Posterior cingulate gyrus (tissue), 11 donors: ENCODE results near the gene UACA.

ENCODE experiments used
- DNase-seq, 10 donors: peaks; one replicate each; pipeline versions ENCODE4 v3.0.0 to v3.0.0-alpha.2; 2020 to 2021; ENCODE audit warnings: mixed read lengths in 3 of 10
- intact Hi-C: fragments of 100-400 bp; cut with DNase I; formaldehyde crosslinking; loops from one replicate; pipeline ENCODE4 v1.15.1; 2023

The UACA gene

DNA sequence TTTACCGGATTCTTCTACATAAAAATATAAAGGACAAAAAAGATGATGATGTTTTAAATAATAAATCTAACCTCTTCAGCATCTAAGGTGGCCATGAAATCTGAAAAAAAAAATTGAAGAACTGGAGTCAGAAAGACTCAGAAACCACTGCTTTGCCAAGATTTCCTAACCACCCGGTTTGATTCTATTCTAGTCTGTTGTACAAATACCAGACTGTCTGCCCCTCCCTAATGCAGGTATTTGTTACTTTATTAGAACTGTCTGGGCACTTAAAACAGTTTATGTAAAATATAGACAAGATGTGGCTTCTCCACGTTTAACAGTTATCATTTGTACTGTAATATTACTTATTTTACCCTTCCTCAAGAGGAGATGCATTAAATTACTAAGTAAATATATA is 48.8 kb downstream of the UACA start:
- intact Hi-C loops: no loop called here

DNA sequence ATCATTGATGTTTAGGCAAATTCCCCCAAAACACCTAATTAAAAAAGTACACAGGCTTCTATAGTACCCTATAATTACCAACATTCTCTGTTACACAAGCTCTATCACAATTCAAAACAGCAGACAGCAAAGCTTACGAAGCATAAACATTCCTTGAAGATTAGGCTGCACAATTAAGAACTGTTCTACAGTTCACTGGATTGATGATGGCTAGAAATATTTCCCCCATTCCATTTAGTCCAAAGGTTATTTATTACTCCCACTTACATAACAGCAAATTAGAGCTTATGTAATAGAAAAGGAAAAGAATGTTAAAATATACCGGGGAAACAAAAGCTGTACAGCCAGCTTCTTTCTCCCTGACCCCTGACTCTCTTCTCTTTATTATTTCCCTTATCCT is 49.3 kb downstream of the UACA start:
- intact Hi-C loops: no loop called here
- DNase-seq: no peak

More for the DNA sequence above, 48.8 kb downstream of the UACA start:
- DNase-seq: no peak

DNA sequence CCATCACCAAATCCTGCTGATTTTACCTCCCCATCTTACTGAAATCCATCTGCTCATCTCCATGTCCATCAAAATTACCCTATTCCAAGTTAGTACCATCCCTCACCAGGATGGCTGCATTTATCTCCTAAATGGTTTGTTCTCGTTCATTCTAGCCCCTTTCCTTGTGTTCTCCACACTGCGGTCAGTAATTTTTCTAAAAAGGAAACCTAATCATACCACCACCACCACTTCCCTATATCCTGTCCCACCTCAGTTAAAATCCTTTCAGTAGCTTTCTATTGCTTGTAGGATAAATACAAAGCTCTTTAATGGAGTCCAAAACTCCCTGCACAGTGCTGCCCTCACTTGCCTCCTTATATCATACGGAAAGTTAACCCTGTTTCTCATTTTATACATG is 51.1 kb downstream of the UACA start:
- intact Hi-C loops: no loop called here
- DNase-seq: no peak

DNA sequence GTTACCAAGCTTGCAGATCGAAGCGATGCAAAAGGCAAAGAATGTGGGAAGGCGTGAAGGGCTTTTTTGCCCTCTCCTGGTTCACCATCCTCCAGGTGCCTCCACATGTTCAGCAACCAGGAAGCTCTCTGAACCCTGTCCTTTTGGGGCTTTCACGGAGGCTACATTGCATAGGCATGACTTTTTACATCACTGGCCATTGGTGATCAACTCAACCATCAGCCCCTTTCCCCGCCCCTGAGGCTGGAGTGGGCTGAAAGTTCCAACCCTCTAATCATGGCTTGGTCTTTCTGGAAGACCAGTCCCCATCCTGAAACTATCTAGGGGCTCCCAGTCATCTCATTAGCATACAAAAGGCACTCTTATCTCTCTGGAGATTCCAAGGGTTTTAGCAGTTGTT is 52.6 kb downstream of the UACA start:
- no peak for DNase-seq
- intact Hi-C loops: no loop called here

DNA sequence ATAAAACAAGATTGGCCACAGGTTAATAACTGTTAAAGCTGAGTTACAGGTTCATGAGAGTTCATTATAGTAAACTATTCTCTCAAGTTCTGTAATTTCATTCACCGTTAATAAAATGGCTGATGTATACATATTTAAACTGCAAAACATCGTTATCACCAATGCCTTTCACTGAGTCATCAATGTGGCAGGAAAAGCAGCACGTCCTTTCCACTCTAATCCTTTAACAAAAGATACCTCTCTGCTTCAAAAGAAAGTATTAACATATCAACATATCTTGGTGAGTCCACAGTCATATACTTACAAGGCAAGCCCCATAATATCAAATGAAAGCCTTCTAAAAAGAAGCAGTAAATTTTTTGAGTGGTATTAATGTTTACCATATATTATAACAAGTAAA is 54.5 kb downstream of the UACA start:
- no peak for DNase-seq
- intact Hi-C loops: no loop called here

DNA sequence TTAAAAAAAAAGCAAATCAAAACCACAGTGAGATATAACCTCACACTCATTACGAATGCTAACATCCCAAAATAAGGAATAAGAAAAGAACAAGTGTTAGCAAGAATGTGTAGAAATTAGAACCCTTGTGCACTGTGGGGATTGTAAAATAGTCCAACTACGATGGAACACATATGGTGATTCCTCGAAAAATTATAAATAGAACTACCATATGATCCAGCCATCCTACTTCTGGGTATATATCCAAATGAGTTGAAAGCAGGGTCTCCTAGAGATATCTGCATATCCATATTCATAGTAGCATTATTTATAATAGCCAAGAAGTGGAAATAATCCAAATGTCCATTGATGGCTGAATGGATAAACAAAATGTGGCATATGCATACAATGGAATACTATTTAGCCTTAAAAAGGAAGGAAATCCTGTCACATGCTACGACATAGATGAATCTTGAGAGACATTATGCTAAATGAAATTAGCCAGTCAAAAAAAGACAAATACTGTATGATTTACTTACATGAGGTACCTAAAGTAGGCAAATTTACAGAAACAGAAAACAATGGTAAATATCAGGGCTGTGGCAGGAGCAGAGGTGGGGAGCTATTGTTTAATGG is 55.6 kb downstream of the UACA start:
- no peak for DNase-seq
- intact Hi-C loops: no loop called here

DNA sequence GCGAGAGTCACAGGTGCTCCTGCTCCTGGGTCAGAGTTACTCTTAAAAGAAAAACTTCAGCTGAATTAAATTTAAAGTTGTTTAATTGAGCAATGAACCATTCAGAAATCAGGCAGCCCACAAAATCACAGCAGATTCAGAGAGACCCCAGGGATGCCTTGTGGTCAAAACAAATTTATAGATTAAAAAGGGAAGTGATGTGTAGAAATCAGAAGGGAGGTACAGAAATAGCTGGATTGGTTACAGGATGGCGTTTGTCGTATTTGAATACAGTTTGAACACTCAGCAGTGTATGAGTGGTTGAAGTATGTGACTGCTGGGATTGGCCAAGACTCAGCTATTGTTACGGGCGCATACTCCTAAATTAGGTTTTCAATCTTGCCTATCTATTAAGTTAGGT is 58.6 kb downstream of the UACA start:
- no peak for DNase-seq
- intact Hi-C loops: no loop called here

DNA sequence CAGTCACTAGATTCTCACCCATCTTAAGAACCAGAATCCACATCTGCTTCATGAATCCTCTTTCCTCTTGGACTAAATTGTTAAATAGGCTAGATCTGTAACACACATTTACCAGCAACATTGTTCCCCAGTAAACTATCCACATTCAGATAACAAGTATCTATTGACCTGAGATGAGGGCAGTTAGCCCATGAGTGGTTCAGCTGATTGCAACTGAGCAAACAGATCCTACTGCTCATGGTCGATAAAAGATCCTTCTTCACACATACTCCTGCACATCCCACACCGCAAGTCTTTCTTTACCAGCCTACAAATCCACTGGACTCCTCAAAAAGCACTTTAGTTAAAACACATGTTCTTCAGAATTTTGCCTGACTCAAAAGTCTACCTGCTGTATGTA is 59.2 kb downstream of the UACA start:
- intact Hi-C loops: no loop called here

DNA sequence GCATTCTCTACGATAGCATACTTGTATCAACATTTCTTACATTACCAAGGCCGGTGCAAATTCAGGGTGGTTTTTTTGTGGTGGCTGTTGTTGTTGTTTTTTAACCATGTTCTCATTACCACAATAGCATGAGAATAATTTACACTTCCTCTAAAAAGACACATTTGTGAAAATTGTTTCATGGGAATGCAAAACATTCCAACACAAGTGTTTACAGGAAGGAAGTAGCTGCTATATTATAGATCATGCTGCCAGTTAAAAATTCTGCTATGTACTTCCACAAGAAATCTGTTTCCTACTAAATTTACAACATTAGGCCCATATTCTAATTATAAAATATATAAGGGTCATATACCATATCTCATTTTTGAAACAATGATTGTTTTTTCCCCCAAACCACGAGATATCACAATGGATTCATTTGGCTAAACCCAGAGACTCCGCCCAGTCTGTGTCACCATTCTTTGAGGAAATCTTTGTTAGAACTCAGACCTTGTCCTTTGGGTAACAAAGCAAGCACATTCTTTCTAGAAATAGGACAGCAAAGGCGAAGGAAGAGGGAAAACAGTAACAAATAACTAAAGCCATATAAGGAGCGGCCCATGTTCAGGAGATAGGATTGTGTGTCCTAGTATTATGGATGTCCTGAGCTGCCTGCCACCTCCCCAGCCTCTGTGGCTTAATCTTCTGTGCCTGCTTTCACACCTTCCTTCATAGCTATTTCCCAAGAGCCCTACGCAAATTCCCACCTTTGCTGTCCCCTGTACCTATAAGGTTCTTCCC is 60.1 kb downstream of the UACA start:
- DNase-seq: no peak
- intact Hi-C loops: no loop called here

More for the DNA sequence above, 59.2 kb downstream of the UACA start:
- no peak for DNase-seq

DNA sequence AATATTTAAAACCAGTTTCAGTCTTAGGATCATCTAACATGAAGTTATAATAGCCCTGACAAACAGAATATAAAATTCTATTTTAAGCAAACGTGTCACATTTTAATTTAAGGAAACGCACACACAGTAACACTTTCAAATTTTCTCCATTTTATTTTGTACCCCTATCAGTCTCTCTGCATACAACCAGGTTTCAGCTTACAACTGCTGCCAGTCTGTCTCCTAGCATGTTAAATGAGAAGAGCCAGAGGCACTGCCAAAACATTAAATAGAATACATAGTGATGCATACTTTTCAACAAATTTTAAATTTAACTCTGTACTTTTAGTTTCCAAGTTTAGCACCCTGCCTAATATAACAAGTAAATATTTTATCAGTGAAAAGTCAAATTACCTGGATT is 60.8 kb downstream of the UACA start:
- DNase-seq: no peak
- intact Hi-C loops: no loop called here

DNA sequence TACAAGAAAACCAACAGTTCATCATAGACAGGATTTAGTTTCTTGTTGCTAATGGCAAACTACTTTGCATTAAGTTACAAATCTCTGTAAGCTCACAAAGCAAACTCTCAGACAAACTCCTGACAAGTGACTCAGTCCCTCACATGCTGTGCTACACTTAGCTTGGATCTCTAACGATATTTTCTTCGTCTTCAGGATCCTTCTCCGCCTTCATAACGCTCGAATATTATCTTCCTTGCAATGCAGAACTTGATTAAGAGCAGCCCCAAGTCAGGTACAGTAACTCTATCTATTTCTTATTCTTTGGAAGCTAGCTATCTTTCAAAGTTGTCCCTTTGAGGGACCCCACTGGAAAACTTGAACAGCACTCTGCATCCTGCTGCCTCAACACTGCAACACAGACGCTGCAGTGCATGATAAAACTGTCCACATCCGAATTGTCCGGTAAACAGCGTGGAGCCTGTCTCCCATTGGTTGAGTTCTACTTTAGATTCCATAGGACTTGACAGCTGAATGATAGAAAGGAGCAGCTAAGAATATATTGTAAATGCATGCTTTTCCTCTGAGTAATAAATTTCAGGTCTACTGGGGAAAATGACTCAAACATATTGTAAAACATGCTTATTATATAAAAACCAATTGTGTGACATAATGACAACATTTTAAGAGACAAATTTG is 61.3 kb downstream of the UACA start:
- peak in 1 of 10 donors; percentile 26 for DNase-seq
- intact Hi-C loops: no loop called here

DNA sequence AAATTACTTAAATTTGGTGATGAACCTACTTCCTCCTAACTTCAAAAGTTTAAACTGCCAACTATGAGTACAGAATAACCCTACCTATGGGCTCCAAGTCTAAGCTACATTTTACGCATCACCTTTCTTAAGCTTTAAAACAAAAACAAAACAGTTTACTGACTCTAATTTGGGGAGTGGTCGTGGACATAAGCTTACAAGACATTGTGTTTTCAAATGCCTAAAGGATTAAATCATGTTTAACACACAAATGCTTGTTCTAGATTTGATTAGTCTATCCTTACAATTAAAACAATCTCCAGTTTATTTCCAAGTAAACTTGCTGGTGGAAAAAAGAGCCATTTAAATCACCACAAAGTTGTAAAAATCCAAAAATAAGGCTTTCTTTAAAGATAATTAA is 62.2 kb downstream of the UACA start:
- intact Hi-C loops: no loop called here
- DNase-seq: no peak

DNA sequence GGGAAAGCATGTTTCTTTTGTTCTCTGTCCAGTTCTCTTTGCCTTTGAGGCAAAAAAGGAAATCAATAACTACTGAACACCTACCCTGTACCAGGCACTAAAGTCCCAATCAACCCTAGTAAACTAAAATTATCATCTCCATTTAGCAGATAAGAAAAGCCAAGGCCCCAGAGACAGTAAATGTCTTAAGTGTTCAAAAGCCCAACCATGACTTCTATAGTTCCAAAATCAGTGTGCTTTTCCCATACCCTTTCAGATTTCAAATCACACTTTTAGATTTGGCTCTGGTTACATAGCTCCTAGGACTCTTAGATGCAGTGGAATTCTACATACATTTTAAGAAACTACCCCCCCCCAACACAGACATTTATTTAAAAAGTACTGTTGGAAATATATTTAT is 63.5 kb downstream of the UACA start:
- DNase-seq: no peak
- intact Hi-C loops: no loop called here

DNA sequence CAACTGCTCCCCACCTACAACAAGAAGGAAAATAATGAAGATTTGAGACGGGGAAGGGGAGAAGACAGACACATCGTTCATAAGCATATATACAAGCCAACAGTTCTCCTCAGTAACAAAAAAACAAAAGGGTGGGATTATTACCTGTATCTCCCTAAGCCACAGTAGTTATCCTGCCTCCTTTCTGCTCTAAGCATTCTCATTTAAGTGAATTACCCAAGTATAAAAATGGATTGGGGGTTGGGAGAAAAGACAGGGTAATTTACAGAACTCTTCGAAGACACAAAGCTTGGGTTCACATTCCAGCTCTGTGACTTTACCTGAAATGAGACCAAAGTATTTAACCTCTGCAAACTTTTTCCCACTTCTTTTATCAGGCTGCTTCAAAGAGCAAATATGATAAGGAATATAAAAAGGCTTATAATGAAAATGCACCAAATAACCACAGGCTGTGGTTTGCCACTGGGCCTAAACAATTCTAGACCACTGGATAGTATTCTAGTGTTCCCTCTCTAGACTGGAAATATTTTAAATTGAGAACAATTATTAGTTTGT is 64.4 kb downstream of the UACA start:
- no peak for DNase-seq
- intact Hi-C loops: no loop called here

DNA sequence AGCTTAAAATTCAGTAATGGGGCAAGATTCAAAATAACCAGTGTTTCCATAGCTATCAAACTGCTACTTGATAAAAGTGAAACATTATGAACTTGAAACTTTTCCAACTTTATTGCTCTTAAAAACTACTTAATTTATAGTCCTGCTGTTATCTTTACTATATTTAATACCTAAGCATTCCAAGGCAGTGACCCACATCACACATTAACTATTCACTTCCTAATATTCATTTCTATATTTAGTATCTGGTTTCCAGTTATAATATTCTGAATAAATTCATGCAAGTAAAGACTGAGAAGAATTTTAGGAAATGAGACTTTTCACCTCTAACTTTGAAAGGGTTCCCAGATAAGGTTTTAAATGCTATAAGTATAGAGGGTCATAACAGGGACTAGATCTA is 64.9 kb downstream of the UACA start:
- no peak for DNase-seq
- intact Hi-C loops: no loop called here

DNA sequence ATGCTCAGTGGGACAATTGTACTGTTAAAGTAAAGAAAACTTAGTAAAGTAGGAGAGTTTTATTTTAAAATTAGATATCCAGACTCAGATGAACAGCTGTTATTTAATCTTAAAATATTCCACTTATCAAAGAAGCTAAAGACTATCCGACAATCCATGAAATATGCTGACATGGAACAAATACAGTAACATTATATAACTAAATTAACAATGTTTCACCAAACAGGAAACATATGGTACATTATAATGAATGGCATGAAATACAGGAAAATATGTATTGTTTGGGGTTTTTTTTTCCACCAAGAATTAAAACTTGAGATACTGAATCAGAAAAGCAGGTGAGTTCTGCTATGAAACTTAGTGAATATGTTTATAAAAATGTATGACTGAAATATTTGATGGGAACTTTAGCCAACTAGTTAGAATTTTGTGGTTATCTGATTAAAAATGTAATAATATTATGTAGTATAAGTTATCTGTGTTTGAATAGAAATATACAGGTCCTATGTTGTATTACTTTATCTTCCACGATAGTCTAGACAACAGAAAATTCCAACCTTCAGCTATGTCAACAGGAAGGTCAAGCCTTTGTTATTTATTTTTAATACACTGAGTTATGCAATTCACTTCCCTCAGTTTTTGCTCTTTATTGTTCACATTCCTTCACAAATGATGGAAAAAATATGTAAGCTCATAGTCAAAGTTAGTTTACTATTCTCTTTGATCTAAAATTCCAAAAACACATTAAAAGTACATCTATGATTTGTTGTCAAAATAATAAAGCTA is 72.7 kb downstream of the UACA start:
- intact Hi-C loops: no loop called here
- no peak for DNase-seq

DNA sequence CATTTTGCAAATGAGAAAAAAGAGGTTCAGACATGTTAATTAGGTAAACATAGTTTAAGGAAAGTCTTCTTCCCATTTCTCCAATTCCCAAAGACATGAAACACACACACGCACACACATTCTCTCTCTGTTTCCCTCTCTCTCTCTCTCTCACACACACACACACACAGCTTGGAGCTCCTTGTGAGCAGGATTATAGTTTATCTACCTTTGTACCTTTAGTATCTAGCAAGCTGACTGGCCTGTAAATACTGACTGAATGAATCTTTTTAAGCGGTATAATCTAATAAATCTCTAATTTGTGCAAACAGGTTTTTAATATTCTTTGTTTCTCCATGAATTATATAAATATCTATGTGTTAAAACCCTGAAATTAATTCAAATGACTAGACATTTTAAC is 73.3 kb downstream of the UACA start:
- DNase-seq: no peak
- intact Hi-C loops: no loop called here

DNA sequence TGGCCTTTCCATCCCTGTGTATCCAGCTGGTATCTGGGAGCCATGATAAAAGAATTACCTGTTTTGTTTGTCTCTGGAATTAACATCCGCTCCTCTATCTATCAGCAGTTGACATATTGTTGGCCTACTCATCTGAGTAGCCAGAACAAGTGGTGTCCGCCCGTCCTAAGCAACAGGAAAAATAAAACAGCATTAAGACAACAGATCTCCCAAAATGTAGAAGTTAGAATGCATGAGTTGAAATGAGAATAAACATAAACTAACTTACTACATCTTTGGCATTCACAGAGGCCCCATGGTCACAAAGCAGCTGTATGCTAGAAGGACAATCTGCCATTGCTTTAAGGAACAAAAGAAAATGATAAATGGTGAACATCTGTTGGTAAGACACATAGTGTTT is 75.9 kb downstream of the UACA start:
- intact Hi-C loops: loop anchor here (10.0 kb wide), 1 partner anchor 187 kb away; no protein-coding TSS in a partner anchor
- no peak for DNase-seq

DNA sequence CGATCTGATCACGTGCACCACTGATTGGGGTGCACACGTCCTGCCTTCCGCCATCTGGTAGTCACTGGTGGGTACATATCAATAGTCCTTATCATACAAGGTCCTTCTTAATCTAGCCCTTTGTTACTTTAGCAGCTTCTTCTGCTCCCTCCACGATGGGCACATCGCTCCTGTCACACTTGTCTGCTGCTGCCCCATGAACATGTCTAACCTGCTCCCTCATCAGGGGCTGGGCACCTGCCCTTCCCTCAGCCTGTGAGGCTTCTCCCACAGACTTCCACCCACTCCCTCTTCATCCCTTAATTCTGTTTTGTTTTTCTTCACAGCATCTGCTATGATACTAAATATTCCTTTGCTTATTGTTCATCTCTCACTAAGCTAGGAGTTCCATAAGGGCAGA is 82.5 kb downstream of the UACA start:
- no peak for DNase-seq
- intact Hi-C loops: loop anchor here (10.0 kb wide), 1 partner anchor 194 kb away; no protein-coding TSS in a partner anchor

DNA sequence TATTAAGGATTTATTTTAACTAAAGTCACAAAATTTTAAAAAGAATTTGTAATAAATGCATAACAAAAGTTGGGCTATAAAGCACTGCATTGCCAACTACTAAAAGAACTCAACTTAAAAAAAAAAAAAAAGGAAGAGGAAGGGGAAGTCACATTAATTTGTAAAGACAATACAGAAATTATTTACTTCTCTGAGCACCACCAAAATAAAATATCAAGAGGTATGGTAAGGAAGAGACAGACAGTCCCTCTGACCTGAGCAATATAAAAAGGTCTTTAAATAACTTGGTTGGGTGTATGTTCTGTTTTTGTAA is 83.5 kb downstream of the UACA start:
- intact Hi-C loops: loop anchor here (1.0 to 10.0 kb wide), 3 partner anchors 42 to 195 kb away; no protein-coding TSS in a partner anchor
- DNase-seq: no peak

DNA sequence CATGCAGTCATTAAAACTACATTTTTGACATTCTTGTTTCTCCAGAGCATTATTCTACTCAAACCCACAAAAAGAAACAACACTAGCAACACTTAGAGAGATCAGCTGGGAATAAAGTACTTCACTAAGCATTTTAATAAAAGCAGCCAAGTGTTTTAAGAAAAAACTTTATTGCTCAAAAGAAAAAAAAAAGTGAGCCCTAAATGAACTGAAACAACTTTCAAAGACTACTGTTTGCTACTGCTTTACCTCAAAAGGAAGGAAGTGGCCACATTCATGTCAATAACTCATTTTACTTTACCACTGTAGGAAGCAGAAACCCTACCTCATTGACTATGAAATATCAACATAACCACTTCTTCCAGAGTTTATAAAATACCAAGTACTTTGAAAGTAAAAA is 91.3 kb downstream of the UACA start:
- intact Hi-C loops: no loop called here
- DNase-seq: no peak
